CD4-positive, alpha-beta T cell treated with Interleukin-6 for 4 hours (primary cell): ENCODE data around the gene BMPR1B.
"Not testable (repeated sequence)": the region's sequence is repeated elsewhere in the genome, so short reads cannot be mapped to it uniquely, and the experiment has no call there.

Experiments used
- DNase-seq: peaks from one replicate; pipeline ENCODE4 v3.0.0-alpha.2; 2020; ENCODE audit warnings: mixed read lengths

BMPR1B gene

GRCh38 chr4:95049551-95050233 is 291.9 kb downstream of the BMPR1B start:
- no peak for DNase-seq

GRCh38 chr4:95050980-95051701 is 293.4 kb downstream of the BMPR1B start:
- DNase-seq, result no peak

DNA sequence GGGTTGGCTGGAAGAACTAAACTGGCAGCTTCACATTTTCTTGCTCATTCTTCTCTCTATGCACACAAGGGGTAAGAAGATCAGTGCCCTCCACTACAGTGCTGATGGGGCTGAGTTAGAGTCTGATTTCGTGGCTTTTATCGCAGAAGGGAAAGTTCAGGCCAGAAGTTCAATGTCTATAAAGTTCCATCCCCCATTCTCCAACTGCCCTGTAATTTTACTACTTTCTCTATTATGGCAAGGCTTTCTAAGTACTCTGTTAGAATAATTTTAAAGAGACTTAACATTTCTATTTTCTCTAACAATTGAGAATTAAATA is 293.9 kb downstream of the BMPR1B start:
- DNase-seq, result no peak

- no peak for DNase-seq
Measured at GRCh38 chr4:95058991-95059390, 301.2 kb downstream of the BMPR1B start.

DNA sequence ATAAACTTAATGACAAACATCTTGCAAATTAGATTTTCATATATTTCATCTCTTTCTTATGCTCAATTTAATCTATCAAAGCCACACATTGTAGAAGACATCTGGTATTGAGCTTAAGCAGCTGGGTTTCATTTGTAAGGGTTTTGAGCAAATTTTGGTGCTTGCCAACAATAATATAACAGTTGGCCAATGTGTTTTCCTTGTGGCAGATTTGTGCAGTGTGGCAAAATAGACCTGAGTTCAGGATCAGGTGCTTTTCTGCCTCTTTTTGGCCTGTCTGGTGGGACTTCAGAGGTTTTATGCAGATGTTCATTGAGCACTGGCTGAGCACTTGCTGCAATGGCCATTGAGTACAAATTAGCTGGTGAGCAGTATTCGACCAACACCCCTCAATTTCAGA is 301.9 kb downstream of the BMPR1B start:
- no peak for DNase-seq

GRCh38 chr4:95061220-95061619 is 303.5 kb downstream of the BMPR1B start:
- no peak for DNase-seq

- not testable (repeated sequence) for DNase-seq
Measured at GRCh38 chr4:95061801-95062200, 304.0 kb downstream of the BMPR1B start.

DNA sequence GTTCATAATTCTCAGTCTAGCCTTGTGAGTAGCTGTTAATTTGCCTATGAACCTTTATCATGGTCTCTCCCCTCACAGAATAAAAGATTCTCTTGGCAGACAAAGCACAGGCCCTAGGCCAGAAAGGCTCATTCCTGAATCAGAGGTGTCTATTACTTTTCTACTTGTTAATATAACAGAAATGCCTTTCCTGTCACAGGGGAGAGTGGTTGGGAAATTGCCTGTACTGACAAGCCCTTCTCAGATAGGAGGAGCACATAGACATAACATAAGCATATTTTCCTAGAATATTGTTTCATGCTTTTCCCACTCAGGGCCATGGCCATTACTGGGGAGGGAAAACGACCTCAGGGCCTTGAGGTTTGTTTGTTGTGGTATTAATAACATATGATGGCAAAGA is 308.3 kb downstream of the BMPR1B start:
- DNase-seq, result no peak

GRCh38 chr4:95068401-95068800 is 310.6 kb downstream of the BMPR1B start:
- no peak for DNase-seq

DNA sequence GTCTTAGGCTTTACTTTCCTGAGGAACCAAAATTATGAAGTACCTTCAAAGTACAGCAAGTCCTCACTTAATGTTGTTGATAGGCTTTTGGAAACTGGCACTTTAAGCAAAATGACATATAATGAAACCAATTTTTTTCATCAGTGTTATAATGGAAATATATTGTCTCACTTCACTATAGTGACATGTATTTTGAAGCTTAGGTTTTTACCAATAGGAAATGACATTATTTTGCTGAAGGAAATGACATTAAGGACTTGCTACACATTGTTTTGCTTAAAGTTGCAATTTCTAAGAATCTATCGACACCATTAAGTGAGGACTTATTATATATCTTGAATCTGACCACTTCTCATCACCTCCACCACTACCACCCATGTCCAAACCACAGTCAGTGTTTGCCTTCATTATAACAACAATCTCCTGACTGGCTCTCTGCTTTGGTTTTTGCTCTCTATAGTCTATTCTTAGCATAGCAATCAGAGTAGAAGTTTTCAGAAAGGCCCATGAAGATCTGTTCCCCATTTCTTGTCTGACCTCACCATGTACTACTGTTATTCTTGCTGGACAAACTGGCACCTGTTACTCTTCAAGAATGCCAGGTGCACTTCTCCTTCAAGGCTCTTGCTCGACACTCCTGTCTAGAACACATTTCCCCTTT is 311.2 kb downstream of the BMPR1B start:
- no peak for DNase-seq

DNA sequence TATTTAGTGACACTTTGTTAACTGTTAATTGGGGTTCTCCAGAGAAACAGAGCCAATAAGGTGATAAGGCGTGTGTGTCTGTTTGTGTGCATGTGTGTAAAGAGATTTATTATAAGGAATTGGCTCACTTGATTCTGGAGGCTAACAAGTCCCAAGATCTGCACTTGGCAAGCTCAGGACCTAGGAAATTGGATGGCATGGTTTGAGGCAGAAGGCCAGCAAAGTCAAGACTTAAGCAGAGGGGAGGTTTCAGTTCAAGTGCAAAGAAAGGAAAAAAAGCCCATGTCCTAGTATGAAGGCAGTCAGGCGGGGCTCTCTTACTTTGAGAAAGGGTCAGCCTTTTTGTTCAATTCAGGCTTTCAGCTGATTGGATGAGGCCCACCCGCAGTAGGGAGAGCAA is 314.1 kb downstream of the BMPR1B start:
- no peak for DNase-seq

DNA sequence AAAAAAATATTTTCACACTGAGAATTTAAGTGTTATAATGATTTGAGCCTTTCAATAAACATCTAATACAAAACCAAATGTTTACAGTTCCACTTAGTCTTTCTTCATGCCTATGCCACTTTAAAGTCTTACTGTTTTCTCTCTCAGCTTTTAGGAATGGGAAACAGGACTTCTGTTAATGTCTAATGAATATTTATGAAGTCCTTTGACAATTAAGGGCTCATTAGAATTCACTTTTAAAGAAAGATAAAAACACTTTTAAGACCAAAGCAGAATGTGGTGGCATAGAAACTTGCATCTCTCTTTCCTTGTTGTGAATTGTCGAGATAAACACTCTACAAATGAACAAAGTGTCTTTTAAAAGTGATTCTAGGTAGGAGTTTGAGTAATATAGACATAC is 315.9 kb downstream of the BMPR1B start:
- no peak for DNase-seq

DNA sequence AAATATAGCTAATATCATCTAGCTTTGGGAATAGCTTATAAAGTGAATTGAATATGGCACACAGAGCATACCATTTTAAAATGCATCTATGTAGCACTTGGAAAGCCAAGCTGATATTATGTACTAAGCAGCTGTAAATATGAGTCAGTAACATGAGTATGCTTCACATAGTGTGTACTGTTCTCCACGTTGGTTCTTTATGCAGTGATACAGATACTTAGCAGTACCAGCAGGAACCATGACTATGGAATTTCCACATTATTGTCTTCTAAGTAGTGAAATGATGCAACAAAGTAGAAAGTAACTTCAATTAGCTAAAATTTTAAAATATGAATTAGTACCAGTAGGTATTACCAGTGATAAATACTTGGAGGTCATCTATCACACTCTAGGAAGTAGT is 320.1 kb downstream of the BMPR1B start:
- no peak for DNase-seq

GRCh38 chr4:95080969-95081368 is 323.2 kb downstream of the BMPR1B start:
- DNase-seq, result no peak

GRCh38 chr4:95084584-95084983 is 326.8 kb downstream of the BMPR1B start:
- DNase-seq, result no peak

DNA sequence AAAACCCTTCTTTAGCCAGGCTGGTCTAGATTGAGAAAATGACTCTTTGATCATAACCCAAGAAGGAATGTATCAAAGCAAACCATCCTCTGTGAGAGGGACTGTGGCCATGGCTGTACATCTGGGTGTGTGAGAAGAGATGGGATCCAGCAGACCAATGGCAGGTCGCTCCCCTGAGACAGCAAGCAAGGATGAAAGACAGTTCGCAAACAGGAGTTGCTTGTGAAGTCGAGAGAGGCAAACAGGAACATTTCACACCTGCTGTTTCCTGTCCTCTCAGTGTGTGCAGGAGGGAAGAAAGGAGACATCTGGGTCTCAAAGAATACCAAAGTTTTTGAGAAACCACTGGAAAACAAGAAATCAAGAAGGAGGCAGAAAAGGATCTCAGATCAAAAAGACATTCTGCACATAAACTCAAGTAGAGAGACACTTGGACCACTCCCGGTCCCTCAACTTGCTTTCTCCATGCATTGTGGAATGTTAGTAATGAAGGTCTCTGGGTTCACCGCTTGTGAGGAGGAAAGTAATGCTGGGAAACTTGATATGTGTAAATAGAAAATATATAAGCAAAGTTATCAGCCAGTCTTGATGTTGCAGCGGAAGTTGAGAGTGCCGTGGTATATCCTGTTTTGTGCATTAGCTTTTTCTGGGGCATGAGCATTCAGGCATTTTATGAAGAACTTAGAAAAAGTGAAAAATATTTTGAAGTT is 327.5 kb downstream of the BMPR1B start:
- no peak for DNase-seq

GRCh38 chr4:95086551-95086950 is 328.8 kb downstream of the BMPR1B start:
- no peak for DNase-seq

- DNase-seq, result no peak
Measured at GRCh38 chr4:95087657-95088455, 330.1 kb downstream of the BMPR1B start.

- DNase-seq, result no peak
Measured at GRCh38 chr4:95091272-95091671, 333.5 kb downstream of the BMPR1B start.

DNA sequence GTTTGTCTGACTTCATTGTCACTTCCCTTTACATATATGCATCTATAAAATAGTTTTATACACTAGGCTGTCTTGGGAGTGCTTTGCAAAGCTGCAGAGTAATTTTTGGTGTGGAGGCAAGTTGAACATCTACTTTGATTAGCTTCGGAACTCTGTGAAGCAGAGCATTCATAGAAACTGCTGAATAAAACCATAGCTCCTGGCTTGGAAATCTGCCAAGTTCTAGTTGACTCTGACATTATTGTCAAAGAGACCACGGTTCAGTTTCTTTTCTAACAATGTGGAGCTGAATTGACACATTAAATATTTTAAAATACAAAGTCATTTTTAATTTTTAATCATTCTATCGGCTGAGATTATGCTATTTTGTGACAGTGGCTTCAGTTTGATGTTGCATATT is 335.0 kb downstream of the BMPR1B start:
- DNase-seq, result no peak

GRCh38 chr4:95093460-95093859 is 335.7 kb downstream of the BMPR1B start:
- DNase-seq, result no peak
